GM19397 (cell line): Measurements from ENCODE around the gene MACROH2A1.

ENCODE experiments used
- ATAC-seq: cut with Tn5 transposase; IDR thresholded peaks from one replicate; pipeline ENCODE4 v1.9.1; 2021; ENCODE audit warnings: mild to moderate bottlenecking, moderate library complexity; ENCODE audit not compliant: unreplicated experiment

The MACROH2A1 gene

DNA sequence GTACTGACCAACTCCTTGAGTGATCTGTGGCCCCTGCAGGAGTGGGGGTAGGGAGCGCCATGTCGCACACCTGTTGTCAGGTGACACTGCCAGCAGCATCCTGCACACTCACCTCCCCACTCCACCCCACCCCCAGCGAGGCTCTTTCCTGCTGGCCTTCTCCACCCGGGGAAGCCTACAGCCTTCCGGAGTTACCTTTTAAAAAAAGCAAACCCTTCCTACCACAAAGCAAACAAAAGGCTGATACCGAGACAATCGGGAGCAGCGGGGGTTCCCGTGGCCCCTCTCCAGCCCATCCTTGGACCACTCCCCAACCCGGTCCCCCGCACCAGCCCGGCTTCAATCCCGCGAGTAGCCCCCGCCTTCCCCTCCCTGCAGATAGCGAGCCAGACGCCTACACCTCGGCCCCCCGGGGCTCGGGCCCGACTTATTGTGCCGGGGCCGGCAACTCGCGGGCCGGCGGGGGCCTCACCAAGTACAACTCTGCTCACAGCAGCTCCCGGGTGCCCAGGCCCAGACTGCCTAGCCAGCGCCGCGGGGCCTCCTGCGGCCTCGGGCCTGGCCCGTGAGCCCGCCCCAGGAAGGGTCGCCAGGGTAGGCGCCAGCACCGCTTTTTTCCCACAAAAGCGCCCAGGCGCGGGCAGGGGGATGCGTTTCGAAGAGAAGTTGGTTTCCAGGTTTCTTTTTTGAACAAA is 724 bp downstream of the MACROH2A1 start:
- ATAC-seq = peak; percentile 33

DNA sequence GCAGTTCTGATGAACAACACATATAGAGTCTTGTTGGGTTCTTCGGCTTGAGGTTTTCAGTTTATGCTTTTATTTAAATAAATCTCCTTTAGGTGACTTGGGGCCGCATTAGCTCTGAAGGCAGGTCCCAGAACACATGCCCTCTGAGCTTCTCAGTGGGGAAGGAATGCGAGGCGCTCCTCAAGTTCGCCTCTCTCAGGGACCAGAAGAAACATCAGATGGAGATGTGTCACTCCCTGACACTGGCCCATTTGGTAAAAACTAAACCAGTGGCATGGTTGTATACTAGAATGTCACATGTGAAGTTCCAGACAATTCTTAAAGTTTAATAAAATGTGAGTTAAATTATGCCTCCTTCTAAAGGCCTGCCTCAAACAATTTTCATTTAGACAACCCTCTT is 1.9 kb downstream of the MACROH2A1 start:
- no peak for ATAC-seq

DNA sequence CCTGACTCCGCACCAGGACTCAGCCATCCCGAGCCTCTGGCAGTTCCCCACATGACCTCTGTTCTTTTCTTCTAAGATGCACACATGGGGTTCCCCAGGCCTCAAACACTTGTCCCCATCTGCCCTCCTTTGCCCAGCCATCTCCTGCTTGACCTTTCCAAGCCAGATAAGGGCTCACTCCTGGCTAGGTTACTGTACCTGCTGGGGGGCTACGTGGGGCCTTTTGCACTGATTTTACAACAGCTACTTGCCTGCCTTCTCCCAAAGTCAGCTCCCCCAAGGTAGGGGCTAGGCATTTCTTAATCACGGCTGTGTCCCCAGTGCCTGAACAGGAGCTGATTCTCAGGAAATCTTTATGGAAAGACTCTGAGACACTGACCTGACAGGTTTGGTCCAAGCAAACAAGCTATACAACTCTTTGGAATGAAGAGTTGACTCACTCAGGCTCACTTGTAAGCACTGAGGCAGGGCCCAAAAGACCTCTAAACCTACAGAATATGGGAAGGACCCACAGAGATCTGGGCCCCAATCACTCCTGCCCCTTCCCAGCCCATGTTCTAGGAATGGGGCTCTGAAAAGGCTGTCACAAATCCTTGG is 2.5 kb downstream of the MACROH2A1 start:
- no peak for ATAC-seq

DNA sequence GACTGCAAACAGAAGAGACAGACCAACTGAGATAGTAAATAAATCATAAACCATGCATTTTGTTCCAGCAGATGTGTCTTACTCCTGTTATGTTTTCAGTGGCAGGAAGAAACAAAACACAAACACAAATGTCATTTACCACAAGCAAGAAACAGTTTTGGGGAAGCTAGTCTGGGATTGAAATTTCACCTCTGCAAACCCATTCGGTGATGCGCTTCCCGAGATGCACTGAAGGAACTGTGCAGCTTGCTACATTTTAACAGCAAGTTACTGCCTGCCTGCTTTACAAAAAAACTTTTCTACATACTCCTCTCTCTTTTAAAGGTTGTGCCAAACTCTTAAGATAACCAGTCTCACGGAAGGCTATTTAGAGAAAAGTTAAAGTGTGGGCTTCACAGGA is 3.2 kb downstream of the MACROH2A1 start:
- ATAC-seq = no peak

DNA sequence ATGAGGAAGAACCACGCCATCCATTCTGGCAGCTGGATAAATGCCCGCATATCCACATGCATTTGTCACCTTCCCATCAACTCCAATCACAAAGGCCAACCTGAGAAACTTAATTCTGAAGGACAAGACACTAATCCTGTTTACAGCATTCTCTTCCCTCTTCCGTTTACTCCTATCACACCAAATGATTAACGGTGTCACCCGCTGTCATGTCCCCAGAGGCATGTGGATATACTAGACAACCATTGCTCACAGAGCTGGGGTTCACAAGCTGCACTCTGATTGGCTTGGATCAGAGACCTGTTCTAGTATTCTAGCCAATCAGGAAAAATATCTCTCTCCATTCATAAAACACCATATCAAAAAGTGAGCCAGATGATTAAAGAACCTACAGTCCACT is 3.6 kb downstream of the MACROH2A1 start:
- ATAC-seq = no peak

DNA sequence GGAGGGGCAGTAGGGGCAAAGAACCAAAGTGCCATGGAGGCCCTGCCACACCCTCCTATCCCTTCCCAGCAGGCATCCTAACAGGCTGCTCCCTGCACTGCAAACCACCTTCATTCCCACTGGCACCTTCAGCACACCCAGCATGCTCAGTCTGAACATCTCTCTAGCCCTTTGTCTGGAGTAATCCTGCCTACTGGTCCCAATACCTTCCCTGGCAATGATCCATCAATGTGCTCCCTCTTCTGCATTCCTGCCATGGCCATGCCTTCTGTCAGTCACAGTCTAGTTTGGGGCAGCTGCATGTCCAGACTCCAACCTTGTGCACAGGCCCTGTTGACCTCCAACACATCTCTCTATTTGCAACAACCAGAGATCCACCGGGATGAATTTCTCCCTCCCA is 4.9 kb downstream of the MACROH2A1 start:
- ATAC-seq = no peak

DNA sequence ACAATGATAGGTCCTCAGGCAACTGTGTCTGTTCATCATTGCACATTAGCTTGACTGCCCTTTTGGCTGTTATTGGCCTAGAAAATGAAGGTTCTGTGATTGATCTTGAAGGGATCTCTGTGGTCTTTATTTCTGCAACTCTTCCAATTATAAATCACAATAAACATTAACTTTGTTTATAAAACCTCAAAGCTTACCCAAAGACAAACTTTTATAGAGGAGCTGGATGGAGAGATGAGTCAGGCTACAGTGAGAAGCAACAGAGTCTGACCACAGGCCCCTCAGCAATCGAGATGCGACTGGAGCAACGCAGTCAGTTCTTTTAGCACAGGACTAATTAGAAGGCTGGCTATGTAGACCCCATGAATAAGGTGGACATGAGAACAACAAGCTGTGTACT is 5.3 kb downstream of the MACROH2A1 start:
- ATAC-seq = no peak

DNA sequence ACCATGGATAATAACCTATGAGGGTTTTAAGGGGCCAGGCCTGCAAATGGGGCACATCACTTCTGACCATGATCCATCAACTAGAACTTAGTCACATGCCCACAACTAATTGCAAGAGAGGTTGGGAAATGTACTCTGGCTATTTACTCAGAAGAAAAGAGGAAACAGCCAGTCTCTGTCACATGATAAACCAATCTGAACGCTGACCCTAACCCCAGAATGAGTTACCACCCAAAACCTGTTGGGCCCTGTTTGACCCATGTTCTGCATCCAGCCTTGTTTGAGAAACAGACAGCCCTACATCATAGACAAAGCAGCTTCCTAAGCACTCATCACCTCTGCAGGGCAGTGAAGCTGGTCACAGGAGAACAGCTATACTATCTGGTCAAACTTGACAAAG is 5.8 kb downstream of the MACROH2A1 start:
- ATAC-seq = no peak

DNA sequence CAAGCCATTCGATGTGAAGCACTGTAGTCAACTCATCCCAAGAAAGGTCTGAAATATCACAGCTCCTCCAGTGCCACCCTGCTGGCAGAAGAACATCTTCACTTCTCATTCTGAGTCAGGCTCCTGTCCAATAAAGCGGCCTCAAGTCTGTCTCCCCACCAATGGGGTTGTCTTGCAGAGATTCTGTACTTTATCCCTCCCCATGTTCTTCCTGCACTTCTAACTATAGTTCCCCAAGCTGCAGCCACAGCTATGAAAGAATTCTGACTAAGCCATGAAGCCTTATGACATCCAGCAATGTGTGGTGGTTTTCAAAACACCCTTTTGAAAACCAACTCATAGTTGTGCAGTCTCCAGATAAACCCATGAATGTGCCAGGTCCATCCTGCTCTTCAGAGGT is 6.8 kb downstream of the MACROH2A1 start:
- no peak for ATAC-seq

DNA sequence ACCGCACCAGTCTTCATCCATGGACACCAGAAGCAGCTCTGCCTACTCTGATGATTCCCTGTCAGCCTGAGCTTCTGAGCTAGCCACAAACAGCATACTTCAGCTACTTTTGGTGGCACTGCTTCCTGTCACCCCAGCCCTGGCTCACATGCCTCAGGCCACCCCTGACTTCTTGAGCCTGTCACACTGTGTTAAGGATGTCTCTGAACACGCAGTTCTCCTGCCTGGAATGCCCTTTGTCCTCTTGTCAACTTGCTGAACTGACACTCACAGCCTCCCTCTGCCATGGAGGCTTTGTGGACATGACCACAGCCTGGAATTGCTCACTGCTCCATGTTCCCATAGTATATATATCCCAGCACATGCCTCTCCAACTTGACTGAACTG is 7.2 kb downstream of the MACROH2A1 start:
- ATAC-seq = no peak

DNA sequence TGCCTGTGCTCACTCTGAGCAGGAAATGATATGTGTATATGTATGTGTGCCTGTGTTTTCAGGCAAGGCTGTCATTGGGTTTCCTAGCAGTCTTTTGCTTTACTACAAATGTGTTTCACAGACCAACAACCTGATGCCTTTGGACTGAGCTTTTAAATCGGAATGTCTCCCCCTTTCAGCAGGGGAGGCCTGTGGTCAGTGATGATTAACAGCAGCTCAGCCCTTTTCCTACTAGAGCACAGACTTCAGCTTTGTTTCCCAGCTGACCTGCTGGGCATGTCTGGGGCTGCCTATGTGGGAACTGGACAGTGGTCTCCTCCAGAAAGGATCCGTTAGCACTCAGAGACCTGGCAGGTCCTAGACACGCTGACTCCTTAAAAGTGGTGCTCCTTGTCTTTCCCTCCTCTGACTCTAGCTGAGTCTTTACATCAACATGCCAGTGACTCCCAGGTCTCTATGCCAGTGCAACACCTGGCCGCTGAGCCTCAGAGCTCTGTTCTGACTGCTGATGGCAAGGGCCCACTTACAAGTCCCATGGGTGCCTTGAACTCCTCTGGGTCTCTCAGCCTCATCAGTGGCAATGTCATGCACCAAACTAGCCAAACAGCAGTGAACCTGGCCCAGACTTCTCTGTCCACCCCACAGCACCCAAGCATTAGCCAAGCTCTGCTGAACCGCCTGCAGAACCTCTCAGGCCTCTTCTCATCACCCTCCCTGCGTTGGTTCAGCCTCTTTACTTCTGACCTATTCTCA is 7.7 kb downstream of the MACROH2A1 start:
- ATAC-seq = no peak

DNA sequence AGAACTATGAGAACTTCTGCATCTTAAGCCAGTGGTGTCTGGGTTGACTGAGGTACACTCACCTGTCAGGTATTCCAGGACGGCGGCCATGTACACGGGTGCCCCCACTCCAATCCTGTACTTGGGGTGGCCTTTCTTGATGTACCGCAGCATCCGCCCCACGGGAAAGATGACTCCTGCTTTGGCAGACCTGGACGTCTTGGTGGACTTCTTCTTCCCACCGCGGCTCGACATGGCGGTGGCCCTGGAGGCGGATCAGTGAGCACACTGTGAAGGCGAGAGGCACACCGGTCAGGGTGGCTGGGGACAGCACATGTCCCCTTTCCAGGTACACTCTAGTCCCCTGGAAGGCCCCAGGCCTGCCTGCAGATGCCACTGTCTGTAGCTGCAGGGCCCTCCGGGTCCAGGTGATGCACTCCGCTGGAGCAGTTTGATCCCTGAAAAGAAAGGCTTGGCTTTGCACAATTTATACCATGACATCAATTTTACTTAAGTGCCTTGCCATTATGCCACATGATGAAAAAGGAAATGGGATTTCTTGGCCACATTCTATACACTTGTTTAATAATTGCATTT is 10.1 kb downstream of the MACROH2A1 start:
- no peak for ATAC-seq

DNA sequence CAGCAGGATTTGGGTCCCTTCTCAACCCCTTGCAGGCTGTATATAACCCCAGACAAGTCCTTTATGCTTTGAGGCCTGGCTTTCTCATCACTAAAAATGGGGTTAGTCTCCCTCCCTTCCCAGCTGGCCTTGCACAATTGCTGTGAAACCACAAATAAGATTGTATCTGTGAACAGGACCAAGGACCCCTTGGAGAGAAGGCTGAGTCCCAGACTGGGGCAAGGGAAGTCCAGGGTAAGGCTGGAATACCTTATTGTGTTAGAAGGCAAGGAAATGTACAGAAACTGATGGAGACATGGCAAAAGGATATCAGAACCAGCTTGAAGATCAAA is 11.4 kb downstream of the MACROH2A1 start:
- ATAC-seq = no peak

DNA sequence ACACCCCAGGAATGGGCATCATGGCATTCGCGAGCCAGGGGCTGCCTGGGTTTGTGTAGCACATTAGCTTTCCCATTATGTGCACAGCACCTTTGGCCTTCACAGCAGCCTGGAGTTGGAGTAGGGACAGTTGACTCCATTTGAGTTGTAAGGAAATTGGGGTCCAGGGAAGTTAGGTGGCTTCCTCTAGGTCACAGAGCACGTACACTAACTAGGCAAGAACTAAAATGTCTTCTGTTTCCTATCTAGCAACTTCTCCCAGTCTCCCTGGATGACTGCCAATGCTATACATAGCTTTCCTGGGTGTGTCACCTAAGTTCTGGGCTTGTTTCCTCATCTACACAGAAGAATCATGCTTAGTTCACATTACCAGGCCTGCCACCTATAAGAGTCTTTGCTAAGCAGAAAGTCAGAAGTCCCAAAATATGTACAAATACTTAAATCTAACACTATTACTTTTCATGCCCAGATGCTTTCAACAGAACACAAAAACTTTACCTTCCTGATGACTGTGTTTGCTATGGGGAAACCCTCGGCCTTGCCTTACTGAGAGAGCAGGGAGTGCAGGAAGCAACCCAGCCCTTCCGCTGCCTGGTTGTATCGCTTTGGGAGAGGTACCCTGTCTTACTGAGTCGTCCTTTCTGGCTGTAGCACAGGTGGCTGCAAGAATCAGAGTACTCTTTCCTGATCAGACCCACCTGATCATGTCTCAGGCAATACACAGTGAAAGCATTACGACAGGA is 12.0 kb downstream of the MACROH2A1 start:
- no peak for ATAC-seq

DNA sequence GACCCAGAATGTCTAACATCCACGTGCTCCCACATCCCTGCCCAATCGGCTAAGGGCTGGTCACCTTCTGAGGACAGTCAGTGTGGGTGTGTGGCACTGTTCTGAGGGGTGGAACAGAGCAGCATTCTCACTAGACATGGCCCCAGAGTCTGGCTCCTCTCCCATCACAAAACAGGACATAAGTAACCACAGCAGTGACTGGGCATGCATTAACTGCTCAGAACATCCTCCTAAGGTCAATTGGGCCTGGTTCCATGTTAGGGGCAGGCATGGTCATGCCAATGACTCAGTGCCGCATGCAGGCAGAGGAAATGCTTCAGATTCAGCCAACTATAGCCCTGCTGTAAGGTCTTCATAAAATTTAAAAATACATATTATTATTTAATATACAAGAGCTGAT is 12.9 kb downstream of the MACROH2A1 start:
- ATAC-seq = no peak

DNA sequence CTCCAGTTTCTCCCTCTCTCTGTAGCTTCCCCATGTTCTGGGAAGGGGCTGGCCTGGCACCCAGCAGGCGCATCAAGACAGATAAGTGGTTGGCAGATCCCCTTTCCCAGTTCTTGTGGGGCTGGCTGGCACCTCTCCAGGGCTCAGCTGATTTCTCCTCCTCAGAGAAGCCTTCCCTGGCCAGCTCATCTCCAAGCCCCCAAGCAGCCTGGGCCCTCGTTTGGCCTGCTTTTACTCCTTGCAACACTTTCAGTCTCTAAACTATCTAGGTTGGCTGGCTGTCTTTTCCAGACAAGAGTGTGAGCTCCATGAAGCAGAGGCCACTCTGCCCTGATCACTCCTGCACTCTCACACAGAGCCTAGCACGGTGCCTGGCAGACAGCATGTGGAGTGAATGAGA is 13.5 kb downstream of the MACROH2A1 start:
- no peak for ATAC-seq

DNA sequence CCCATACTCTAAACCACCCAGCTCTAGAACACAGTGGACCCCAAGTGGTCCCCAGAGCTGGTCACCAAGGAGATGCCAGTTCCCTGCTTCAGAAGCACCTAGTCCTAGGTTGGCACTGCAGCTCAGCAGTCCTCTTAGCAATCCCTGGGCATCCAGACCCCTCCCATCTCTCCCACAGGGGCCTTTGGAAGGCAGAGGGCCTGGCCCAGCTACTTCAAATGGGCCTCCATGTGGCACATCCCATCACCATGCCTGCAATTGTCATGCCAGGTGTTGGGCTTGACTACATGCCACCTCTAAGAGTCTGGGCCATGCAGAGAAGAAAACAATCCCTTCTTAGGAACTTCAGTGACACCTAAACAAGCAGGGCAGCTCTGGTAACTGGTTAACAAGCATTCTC is 14.1 kb downstream of the MACROH2A1 start:
- ATAC-seq = no peak

DNA sequence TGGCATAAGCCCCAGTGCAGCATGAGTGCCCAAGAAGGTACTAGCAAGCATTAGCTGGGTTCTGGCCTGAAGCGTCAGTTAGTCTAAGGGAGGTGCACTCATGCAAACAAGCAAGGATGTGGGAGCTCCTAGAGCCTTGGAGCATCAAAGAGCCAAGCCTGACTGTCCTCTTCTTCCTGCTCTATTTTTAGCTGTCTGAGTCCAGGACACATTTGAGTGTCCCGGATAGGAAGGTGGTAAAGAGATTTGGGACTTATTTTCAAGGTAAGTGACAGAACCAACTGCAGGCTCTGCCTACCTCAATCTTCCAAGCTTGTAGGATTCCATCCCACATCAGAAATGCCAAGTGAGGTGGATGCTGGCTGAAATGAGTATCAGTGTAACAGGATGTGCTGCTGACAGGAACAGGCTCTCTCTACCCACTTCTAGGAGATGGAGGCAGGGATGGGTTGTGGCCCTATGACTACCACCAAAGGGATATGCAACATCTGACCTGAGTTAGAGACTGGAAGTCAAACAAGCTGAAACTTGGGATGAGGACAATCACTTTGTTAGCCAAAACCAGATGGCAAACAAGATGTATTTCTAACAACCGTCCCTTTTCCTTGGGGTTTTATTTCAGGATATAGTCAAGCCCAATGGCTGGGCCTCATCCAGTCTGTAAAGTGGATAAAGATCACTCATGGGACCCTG is 15.1 kb downstream of the MACROH2A1 start:
- ATAC-seq = no peak

DNA sequence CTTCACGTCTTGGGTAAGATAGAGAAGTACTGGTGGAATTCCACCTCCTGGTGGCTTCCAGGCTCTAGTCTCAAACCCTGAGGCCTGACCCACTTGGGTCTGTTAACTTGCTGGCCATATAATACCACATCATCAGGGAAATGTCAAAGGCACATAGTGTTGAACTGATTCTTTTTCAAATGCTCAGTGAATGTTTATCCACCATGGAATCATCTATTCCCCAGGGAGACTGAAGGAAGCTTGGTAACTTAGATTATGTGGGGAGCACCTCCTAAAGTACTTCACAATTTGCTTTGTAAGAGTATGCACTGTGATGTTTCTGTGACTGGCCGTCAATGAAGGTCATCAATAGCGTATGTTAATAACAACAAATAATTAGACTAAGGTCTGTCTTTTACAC is 16.1 kb downstream of the MACROH2A1 start:
- ATAC-seq = no peak

DNA sequence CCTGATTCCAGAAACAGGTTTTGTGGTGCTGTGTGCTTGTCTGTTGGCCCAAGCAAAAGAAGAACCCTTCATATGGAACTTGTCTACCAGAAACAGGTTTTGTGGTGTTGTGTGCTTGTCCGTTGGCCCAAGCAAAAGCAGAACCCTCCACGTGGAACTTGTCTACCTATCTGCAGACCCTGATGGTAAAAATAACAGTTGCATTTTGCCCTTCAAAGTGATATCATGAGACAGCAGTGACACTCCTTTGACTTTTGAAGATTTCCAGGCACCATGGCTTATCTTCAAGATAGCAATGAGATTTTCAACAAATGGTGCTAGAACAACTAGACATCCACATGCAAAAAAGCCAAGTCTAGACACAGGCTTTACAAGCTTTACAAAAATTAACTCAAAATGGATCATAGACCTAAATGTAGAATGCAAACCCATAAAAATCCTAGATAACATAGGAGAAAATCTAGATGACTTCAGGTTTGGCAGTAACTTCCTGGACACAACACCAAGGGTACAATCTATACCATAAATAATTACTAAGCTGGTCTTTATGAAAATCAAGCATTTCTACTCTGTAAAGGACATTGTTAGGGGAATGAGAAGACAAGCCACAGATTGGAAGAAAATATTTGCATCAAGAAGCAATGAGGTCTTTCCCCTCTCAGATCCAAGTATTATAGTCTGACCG is 16.8 kb downstream of the MACROH2A1 start:
- ATAC-seq = no peak
